Vagina (tissue), 2 donors: Measurements from ENCODE around the gene STH. TPM values are rescaled to one million over a fixed set of nuclear protein-coding genes. Genes with fewer than 3 reads are reported as not detected.
"Not testable (repeated sequence)": the region's sequence is repeated elsewhere in the genome, so short reads cannot be mapped to it uniquely, and the experiment has no call there.

ENCODE experiments used
- DNase-seq, 2 donors: peaks; one replicate each; pipeline ENCODE4 v3.0.0-alpha.2; 2017; ENCODE audit errors: extremely low spot score in 2 of 2
- H3K27ac ChIP-seq: fragments of 200-600 bp; sonication (generic); one replicate; pipeline ENCODE4 v1.5.1; 2019
- H3K27me3 ChIP-seq: fragments of 200-600 bp; sonication (generic); one replicate; pipeline ENCODE4 v1.5.1; 2019
- H3K36me3 ChIP-seq, 2 donors: fragments of 200-600 bp; sonication (generic); one replicate each; pipeline ENCODE4 v1.5.1; 2017 to 2019
- H3K4me1 ChIP-seq: fragments of 200-600 bp; sonication (generic); one replicate; pipeline ENCODE4 v1.5.1; 2019
- H3K4me3 ChIP-seq, 2 donors: fragments of 200-600 bp; sonication (generic); 1 replicate in 1 of 2; 2 replicates in 1 of 2; pipeline ENCODE4 v1.5.1; 2016 to 2019
- H3K9me3 ChIP-seq: fragments of 200-600 bp; sonication (generic); one replicate; pipeline ENCODE4 v1.5.1; 2019
- CTCF ChIP-seq, 3 experiments: fragments of 450-650 bp in 2 of 3; fragments of 200-600 bp in 1 of 3; sonication (generic) in 1 of 3; IDR thresholded peaks; one replicate each; pipeline ENCODE4 v1.5.1; 2017 to 2019; ENCODE audit warnings: antibody characterized with exemption in 3 of 3, mild to moderate bottlenecking in 2 of 3, moderate library complexity in 2 of 3
- POLR2A ChIP-seq, 2 donors: fragments of 450-650 bp; IDR thresholded peaks; one replicate each; pipeline ENCODE4 v1.6.1; 2017; ENCODE audit warnings: antibody characterized with exemption in 2 of 2, mild to moderate bottlenecking in 2 of 2, moderate library complexity in 2 of 2
- POLR2AphosphoS5 ChIP-seq, 2 donors: sonication (generic); formaldehyde crosslinking; IDR thresholded peaks; one replicate each; pipeline ENCODE4 v1.9.0; 2017; ENCODE audit warnings: antibody characterized with exemption in 2 of 2, mild to moderate bottlenecking in 2 of 2, low read depth in 1 of 2; ENCODE audit not compliant: insufficient read depth in 1 of 2
- intact Hi-C: fragments of 100-400 bp; cut with DNase I; formaldehyde crosslinking; loops from one replicate; pipeline ENCODE4 v1.15.1; 2023
- total RNA-seq: library from RNA; depleted of rRNA; stranded (reverse); fragments of >200 nt; gene quantifications from one replicate; pipeline ENCODE4 v1.2.3, GENCODE V29; 2016

STH gene
- total RNA-seq, 1 donor from 2014 or later, result not detected

GRCh38 chr17:46020998-46021397 lies 21.9 kb downstream of the STH start:
- intact Hi-C loops, result no loop called here
- H3K9me3 ChIP-seq, result no peaks in the 10 kb centered on the region
- no peak overlapping the region for H3K27ac ChIP-seq
- H3K36me3 ChIP-seq, result no peaks in the 10 kb centered on the region
- no peak for DNase-seq
- H3K27me3 ChIP-seq, result no peaks in the 10 kb centered on the region
- no peak for TF ChIP-seq POLR2AphosphoS5 (IDR thresholded peaks at IDR 0.05; ENCODE audit: insufficient read depth in 1 of 2, low read depth in 1 of 2)
- TF ChIP-seq CTCF (IDR thresholded peaks at IDR 0.05), result no peak
- no peak for TF ChIP-seq POLR2A (IDR thresholded peaks at IDR 0.05)
- H3K4me3 ChIP-seq, result no peak overlapping the region
- H3K4me1 ChIP-seq, result no peaks in the 10 kb centered on the region

- H3K36me3 ChIP-seq, result not testable (repeated sequence)
Observed at GRCh38 chr17:46023366-46023765, 24.3 kb downstream of the STH start.

GRCh38 chr17:46023783-46024388 lies 24.8 kb downstream of the STH start:
- TF ChIP-seq POLR2A (IDR thresholded peaks at IDR 0.05) (no peak), POLR2AphosphoS5 (IDR thresholded peaks at IDR 0.05; ENCODE audit: insufficient read depth in 1 of 2, low read depth in 1 of 2) (no peak), CTCF (IDR thresholded peaks at IDR 0.05) (no peak)
- no peak for DNase-seq
- Histone ChIP-seq H3K36me3 (peaks cover 0 to 3% of the 10 kb centered on the region in 2 donors), H3K27me3 (no peaks in the 10 kb centered on the region), H3K9me3 (no peaks in the 10 kb centered on the region), H3K4me3 (no peak overlapping the region), H3K27ac (no peak overlapping the region), H3K4me1 (no peaks in the 10 kb centered on the region)
- intact Hi-C loops, result no loop called here

More at GRCh38 chr17:46023366-46023765, 24.3 kb downstream of the STH start:
- H3K4me1 ChIP-seq, H3K27ac ChIP-seq, H3K9me3 ChIP-seq, H3K4me3 ChIP-seq, DNase-seq, intact Hi-C loops, H3K27me3 ChIP-seq: not testable (repeated sequence)

GRCh38 chr17:46024590-46024989 lies 25.5 kb downstream of the STH start:
- no peak overlapping the region for H3K27ac ChIP-seq
- TF ChIP-seq CTCF (IDR thresholded peaks at IDR 0.05) (no peak), POLR2A (IDR thresholded peaks at IDR 0.05) (no peak), POLR2AphosphoS5 (IDR thresholded peaks at IDR 0.05; ENCODE audit: insufficient read depth in 1 of 2, low read depth in 1 of 2) (no peak)
- H3K4me1 ChIP-seq, result no peaks in the 10 kb centered on the region
- intact Hi-C loops, result no loop called here
- no peak for DNase-seq
- no peak overlapping the region for H3K4me3 ChIP-seq
- H3K27me3 ChIP-seq, result no peaks in the 10 kb centered on the region
- peaks cover 0 to 3% of the 10 kb centered on the region in 2 donors for H3K36me3 ChIP-seq
- no peaks in the 10 kb centered on the region for H3K9me3 ChIP-seq

GRCh38 chr17:46025060-46025459 lies 26.0 kb downstream of the STH start:
- H3K4me1 ChIP-seq, result no peaks in the 10 kb centered on the region
- TF ChIP-seq CTCF (IDR thresholded peaks at IDR 0.05), result no peak
- TF ChIP-seq POLR2AphosphoS5 (IDR thresholded peaks at IDR 0.05; ENCODE audit: insufficient read depth in 1 of 2, low read depth in 1 of 2), result no peak
- no peak for TF ChIP-seq POLR2A (IDR thresholded peaks at IDR 0.05)
- intact Hi-C loops, result no loop called here
- no peaks in the 10 kb centered on the region for H3K27me3 ChIP-seq
- H3K4me3 ChIP-seq, result no peak overlapping the region
- no peaks in the 10 kb centered on the region for H3K9me3 ChIP-seq
- DNase-seq, result peak in 1 of 2 donors; percentile 75
- peaks cover 0 to 3% of the 10 kb centered on the region in 2 donors for H3K36me3 ChIP-seq
- no peak overlapping the region for H3K27ac ChIP-seq
